HG02870 (cell line): Measurements from ENCODE around the gene KRT23.
"Not testable (repeated sequence)": the region's sequence is repeated elsewhere in the genome, so short reads cannot be mapped to it uniquely, and the experiment has no call there.

ENCODE experiments used
- ATAC-seq: cut with Tn5 transposase; IDR thresholded peaks from one replicate; pipeline ENCODE4 v1.9.1; 2021; ENCODE audit warnings: mild to moderate bottlenecking, moderate library complexity; ENCODE audit not compliant: unreplicated experiment

Gene KRT23

DNA sequence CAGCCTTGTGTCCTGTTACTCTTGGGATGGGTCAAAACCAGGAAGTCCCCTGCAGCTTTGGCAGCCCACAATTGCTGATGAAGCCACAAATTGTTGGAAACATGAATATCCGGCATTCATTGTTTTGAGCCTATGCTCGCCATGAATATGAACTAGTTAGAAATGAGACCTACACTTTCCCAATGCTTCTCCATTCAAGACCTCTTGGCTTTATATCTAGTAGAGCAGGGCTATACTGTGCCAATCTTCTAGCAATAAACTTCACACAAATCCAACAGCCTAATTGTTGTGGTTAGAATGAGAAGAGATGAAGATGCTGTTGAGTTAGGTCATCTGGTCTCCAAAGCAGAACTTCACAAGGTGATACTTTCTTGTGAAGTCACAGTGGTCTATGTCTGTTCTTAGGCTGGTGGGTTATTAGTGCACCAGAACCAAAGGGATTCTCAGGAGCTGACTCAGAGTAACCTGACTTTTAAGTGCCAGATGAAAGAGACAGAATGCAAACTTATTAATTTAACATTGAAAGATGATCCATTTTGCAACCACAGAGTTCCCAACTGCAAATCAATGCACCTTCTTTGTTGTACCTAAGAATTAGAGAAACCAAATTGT is 13.7 kb upstream of the KRT23 start:
- no peak for ATAC-seq

DNA sequence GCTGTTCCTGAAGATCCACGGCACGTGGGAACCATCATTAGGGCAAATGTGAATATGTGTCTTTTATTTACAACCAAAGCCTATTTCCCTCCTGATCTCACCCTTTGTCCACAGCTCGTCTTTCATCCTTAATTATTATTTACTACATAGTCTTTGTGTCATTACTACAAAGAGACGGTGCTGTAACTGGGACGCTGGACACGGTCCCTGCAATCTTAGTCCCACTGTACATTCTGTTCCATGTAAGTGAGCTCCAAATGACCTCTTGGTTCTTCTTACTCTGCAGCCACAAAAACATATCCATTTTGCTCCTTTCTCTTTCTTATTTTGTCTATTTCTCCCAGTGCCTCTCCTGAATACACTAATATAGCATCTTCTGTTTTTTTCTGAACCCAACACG is 12.7 kb upstream of the KRT23 start:
- ATAC-seq, result no peak

DNA sequence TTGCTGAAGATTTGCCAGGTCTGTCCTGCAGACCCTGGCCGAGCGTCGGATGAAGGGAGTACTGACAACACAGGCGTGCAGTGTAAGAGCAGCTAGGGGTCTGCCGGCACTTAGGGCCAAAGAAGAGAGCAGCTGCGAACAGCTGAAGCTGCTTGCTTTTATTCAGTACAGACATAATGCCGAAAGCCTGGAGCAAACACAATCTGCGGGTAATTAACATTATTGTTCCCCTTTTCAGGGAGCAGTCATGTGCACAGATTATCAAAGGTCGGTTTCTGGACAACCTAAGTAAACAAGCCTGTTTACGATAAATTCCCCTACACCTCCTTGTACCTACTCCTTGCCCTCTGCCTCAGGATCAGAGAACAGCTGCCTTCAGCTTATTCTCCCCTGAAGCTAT is 12.0 kb upstream of the KRT23 start:
- ATAC-seq, result no peak

DNA sequence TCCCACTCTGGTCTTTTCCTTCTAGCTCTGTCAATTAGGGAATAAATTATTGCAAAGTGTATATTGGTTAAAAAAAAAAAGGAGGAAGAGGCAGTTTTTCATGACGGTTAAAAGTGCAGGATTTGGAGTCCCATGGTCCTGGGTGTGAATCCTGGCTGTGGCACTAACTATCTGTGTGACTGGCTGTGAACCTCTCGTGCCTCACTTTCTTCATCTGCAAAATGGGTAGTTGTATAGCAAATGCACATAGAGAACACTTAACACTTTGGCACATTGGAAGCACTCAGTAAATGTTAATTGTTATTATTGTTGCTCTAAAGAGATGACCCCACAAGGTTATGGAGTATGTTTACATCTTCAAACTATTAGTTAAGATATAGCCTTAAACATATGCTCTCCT is 10.5 kb upstream of the KRT23 start:
- no peak for ATAC-seq

DNA sequence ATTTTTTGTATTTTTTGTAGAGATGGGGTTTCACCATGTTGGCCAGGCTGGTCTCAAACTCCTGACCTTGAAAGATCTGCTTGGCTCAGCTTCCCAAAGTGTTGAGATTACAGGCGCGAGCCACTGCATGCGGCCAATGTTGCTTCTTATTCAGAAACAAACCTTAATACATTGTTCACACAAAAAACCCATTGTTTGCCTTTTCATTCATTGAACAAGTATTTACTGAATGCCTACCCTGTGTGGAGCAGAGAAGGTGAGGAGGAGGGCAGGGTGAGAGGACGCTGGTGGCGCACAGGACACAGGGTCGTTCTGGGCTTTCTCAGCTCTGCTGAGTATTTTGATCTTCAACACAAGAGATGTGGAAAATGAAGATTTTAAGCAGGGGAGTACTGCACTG is 8.0 kb upstream of the KRT23 start:
- ATAC-seq, result no peak

DNA sequence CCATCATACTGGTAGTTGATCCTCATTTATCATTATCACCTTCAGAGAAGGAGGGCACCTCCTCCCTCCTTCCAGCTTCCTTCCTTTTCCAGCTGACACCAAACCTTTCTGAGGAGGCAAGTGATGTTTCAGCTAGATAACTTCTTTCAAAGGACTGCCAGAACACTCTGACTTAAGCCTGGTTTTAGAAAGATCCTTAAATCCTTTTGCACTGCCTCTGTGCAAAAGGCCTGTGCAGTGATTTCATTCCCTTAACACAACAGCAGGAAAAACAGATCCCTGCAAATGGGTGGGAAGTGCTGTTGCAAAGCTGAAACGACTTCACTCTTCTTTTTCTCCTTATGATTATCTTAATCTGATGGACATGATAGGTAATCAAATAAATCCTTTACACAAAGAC is 7.1 kb upstream of the KRT23 start:
- ATAC-seq, result no peak

DNA sequence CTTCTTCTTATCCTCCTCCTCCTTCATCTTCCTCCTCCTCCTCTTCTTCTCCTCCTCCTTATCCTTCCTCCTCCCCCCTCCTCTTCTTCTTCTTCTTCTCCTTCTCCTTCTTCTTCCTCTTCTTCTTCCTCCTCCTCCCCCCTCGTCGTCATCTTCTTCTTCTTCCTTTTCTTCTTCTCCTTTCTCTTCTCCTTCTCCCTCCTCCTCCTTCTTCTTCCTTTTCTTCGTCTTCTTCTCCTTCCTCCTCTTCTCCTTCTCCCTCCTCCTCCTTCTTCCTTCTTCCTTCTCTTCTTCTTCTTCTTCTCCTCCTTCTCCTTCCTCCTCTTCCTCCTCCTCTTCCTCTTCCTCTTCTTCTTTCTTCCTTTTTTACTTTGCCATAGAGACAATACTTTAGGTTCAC is 5.1 kb upstream of the KRT23 start:
- no peak for ATAC-seq

DNA sequence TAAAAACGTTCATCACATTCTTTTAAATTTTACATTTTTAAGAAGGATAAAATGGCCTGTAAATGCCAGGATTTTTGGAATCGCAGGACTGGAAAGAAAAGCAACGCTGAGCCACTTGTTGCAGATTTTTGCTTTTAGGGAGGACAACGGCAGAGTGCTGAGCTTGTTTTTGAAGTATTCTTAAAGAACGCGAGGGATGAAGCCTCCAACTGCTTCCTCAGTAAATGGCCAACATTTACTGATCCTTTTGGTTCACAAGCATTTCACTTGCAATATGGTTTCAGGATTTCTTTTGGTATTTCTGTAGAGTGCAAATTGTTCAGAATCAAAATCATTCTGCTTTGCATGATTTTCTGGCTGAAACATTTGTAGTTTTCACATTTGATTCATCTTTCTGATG is 2.8 kb upstream of the KRT23 start:
- no peak for ATAC-seq

DNA sequence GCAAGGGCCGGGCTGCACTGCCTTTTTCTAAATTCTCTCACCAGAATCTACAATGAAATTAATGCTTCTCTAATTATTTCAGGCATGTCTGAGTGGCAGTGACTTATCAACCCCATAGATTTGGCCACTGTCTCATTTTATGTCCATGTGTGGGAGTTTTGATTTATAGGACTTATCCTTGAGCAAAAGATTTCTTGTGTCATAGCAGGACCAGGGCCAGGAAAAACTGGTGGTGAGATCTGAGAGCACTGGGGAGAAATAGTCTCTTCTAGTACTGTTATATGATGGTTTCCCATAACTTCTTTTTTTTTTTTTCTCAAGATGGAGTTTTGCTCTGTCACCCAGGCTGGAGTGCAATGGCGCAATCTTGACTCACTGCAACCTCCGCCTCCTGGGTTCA is 1.5 kb upstream of the KRT23 start:
- ATAC-seq, result no peak

DNA sequence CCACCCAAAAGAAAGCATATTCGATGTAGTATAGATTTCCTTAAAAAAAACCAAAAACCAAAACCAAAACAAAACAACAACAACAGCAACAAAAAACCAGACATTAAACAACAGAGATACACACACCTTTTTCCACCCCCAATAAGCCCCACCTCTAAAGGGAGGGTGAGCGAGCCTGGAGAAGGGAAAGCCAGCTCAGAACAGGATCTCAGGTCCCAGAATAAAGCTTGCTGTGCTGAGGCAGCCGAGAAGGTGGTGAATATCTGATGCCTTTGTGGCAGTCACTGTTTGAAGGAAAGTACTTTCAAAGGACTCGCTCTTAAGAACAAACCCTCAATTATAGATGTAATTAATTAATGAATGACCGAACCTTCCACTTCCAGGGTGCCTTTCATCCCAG is 470 bp downstream of the KRT23 start:
- no peak for ATAC-seq

DNA sequence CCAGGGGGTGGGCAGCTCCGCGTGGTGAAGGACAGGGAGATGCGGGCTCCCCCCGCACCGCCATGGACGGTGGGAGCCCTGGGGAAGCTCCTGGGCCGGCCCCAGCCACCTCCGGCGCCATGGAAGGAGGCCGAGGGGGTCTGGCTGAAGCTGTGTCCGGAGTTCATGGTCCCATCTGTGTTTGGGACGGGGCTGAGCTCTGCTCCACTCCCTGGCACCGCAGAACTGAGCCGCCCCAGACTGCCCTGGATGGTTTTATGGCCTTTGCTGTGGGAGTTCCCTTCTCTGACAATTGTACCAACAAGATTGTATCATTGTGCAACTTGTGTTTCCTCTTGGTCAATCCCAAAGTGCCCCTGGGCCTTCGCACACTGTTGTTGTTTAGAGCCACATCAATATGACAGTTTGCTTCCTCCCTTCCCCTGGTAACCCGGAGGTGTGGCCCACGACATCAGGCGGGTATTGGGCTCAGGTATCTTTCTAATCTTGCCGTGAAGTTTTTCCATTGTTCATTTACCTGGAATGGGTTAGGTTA is 942 bp downstream of the KRT23 start:
- ATAC-seq, result no peak

DNA sequence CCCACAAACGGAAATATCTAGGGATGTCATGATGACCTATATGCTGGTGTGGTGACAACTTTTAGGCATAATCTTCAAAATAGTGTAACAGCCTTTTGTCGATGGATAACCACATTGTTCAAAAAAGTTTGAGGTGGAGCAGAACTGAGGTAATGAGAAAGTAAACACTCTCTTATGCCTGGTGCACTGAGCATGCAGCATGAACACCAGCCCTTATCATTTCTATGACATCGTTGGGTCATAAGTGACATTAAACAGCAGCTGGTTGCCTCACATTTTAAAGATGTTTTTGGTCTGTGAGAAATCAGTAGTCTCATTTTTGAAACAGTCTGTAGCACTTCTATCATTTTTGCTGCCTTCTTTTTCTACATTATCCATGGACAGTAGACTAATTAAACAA is 1.8 kb downstream of the KRT23 start:
- no peak for ATAC-seq

DNA sequence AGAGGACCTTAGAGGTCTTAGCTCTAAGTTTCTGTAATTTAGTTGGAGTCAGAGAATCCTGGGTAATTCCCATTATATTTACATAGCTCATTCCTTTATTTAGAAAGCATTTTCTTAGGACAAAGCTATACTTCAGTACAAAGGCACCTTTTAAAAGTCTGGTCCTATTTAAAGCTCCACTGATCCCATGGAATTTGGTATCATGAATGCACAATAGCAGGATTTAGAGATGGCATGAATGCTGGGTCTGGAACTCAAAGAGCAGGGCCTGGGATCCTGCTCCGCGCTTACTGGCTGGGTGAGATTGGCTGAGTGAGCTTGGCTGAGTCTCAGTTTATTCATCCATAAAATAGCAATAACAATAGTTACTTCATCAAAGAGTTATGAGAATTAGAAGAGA is 4.8 kb downstream of the KRT23 start:
- ATAC-seq, result no peak

DNA sequence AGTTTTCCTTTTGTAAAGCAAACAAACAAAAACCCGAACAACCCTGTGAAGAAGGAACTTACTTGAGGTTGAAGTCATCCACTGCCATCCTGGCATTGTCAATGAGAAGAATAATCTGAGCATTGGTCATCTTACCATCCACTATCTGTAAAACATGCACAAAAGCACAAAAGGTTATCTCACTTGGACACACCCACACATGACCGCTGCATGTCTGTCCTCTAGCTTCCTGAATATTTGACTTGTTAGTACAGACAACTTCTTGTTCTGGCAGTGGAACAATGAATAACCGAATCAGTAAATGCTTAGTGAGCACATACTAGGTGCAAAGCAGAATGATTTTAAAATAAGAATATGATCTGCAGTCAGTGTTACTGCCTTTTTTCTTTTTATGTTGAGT is 6.1 kb downstream of the KRT23 start:
- no peak for ATAC-seq

DNA sequence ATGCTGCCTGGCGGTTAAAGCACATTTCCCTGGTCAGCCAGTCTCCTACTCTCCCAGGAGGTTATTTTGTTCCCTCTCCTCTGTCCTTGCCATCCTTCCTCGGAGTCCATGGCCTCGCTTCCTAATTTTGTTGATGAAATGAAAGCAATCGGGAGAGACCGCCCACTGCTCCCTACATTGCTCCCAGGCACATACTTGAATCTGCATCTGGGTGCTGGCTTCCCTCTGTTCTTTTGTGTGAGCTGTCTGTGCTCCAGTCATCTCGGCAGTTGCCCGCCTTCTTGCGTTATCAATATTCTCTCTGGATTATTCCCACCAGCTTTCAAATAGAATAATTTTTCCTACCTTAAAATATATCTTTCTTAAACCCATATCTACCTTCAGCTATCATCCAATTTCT is 11.1 kb downstream of the KRT23 start:
- no peak for ATAC-seq

DNA sequence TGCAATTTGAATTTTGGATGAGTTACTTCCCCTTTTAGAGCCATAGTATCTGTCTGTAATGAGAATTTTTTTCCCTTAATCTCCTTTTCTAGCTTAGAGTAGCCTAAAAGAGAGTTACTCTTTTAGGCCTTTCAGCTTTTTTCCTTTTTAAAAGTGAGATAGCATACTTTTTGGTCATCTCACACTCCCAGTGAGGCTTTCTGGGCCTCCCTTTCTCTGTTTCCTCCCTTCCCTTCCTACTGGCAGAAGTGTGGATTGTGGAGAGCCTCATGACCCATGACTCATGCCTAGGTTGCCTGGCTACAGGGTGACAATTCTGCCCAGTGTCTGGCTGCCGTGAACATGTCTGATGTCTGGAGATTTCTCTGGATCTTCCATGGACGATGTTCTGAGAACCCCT is 15.2 kb downstream of the KRT23 start:
- ATAC-seq, result no peak

DNA sequence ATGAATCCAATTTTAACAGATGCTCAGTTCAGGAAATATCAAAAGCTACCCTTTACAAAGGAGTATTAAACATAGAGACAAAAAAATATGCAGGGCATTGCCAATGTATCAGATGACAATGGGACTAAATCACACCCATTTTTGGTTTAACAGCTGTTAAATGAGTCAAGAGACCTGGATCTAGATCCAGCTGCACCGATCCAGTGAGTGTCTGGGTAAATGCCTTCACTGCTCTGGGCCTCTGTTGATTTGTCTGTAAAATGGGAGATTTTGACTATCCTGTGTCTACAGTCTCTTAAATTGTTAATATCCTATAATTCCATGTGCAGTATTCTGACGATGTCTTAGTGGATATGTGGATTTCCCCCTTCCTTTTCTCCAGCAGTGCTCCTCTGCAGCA is 16.4 kb downstream of the KRT23 start:
- ATAC-seq, result no peak

DNA sequence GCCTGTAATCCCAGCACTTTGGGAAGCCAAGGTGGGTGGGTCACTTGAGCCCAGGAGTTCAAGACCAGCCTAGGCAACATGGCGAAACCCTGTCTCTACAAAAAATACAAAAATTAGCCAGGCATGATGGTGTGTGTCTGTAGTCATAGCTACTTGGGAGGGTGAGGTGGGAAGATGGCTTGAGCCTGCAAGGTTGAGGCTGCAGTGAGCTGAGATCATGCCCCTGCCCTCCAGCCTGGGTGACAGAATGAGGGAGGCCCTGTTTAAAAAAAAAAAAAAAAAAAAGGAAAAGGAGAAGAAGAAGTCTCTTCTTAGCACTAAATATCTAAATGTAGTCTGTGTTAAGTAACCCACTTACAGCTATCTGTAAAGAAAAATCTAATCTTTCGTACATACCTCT is 20.3 kb downstream of the KRT23 start:
- not testable (repeated sequence) for ATAC-seq

DNA sequence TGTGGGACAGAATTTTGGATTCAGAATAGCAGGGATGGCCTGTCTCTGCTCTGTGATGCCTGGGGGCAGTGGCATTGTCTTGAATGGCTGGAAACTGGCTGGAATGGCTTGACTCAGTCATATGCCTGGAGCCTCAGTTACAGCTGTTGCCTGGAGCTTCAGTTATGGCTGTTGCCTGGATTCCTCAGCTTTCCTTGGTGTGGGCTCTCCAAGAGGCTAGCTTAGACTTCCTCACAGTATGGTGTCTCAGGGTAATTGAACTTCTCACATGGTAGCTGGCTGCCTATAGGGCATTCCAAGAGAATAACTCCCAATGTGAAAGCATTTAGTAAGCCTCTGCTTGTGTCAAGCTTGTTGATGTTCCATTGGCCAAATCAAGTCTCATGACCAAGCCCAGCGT is 21.1 kb downstream of the KRT23 start:
- no peak for ATAC-seq

DNA sequence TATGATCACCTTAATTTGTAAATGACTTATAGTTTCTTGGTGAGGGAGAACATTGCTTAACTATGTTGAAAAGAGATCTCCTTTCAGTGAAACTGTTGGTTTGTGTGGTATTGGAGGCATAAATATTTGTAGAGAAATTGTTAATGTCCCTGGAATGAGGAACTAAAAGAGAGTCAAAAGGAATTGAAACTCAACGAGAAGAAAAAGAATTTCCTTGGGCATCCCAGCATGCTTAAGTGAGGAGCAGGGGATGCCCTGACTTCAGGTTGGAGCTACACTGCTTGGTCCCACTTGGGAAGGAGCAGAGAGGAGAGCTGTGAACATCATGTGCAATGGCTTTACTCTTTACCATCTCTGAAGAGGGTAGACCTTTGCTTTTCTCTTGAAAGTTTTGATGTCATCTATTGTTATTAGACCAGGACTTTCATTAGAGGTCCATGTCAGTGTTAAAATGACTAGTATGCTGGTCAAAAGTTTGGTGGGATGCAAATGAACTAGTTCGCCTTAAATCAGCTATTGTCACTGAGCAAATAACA is 21.7 kb downstream of the KRT23 start:
- peak; percentile 66 for ATAC-seq

DNA sequence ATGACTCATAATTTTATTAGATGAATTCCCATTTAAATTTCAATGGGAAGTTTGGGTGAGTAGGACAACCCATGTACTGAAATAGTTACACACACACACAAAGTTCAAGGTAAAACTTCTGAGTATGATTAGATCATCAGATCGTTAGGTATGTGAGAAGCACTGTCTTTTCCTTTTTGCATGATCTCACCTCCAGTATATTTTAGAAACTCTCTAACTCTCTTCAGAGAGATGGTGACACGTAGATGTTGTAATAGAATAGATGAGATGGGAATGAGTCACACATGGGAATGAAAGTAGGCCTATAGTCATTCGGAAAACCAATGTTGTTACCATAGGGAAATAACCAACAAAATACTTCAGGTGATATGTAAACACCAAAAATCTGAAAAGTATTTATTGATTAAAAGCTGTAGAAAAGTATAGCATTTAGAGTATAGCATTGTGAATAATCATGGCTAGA is 22.2 kb downstream of the KRT23 start:
- peak; percentile 63 for ATAC-seq

DNA sequence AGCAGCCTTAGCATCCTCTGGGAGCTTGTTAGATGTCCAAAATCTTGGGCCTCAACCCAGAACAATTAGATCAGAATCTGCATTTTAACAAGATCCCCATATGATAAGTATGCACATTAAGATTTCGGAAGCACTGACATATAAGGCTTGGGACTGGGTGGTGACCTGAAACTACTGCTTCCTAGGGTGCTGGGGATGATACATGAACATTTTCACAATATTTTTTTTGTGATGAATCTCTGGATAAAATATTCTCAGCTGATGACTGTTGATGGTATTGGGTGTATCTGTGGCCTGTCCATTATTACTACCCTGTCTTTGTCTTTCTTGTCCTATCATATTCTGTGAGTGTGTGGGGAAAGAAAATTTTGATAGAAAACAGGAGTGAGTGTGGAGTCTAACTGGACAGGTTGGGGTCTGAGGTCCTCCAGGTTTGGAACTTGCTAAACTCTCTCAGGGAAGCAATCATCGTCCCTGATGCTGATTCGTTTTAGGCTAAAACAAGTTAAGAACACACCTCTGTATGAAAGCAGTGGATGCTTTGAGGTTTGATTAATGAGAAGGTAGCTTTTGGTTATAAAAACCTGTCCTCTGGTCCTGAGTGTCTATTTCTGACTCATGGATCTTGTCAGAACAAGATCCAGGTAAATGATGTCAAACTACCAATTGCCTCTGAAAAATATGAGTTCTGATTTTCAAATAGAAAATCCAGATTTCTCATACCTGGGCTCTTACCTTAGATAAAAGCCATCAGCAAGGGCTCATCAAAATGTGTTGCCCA is 23.2 kb downstream of the KRT23 start:
- no peak for ATAC-seq
